Activated naive CD4-positive, alpha-beta T cell treated with anti-CD3 and anti-CD28 coated beads, Interleukin-2, amount 50 U/mL, for 72 hours (primary cell): Measurements from ENCODE around the gene GALNT10. TPM values are rescaled to one million over a fixed set of nuclear protein-coding genes. Genes with fewer than 3 reads are reported as not detected.

ENCODE experiments used
- ATAC-seq, 2 donors: fragments of 150-1000 bp; cut with Tn5 transposase; 2 replicates each; pipeline ENCODE4 v1.10.0; 2021; ENCODE audit warnings: mild to moderate bottlenecking in 2 of 2, moderate library complexity in 2 of 2
- DNase-seq, 2 donors: peaks; one replicate each; pipeline ENCODE4 v3.0.0; 2021 to 2022; ENCODE audit warnings: low spot score in 2 of 2
- H3K27ac Mint-ChIP-seq, 2 donors: one replicate each; pipeline ENCODE4 v1.8.0; 2022; ENCODE audit warnings: mild to moderate bottlenecking in 2 of 2, mixed read lengths in 2 of 2
- H3K36me3 Mint-ChIP-seq, 2 donors: one replicate each; pipeline ENCODE4 v1.8.0; 2022; ENCODE audit warnings: mixed read lengths in 2 of 2
- H3K9me3 Mint-ChIP-seq, 2 donors: one replicate each; pipeline ENCODE4 v1.8.0; 2022; ENCODE audit warnings: mixed read lengths in 2 of 2
- total RNA-seq, 2 donors: library from RNA; stranded (reverse); gene quantifications; one replicate each; pipeline ENCODE4 v1.2.3, GENCODE V29; 2022

GALNT10 gene
- total RNA-seq, 2 donors from 2014 or later = 22.9 to 66.2 TPM

- Mint-ChIP-seq H3K9me3 (no peaks in the 10 kb centered on the region), H3K36me3 (peaks cover 15 to 24% of the 10 kb centered on the region in 2 donors), H3K27ac (no peak overlapping the region)
- DNase-seq (no peak), ATAC-seq (no peak)
Observed at GRCh38 chr5:154260224-154260927, 69.8 kb downstream of the GALNT10 start.

- Mint-ChIP-seq H3K27ac (no peak overlapping the region), H3K36me3 (peaks cover 15 to 24% of the 10 kb centered on the region in 2 donors), H3K9me3 (no peaks in the 10 kb centered on the region)
- DNase-seq (no peak), ATAC-seq (no peak)
Observed at GRCh38 chr5:154262342-154262741, 71.8 kb downstream of the GALNT10 start.

GRCh38 chr5:154264549-154265196 is 74.1 kb downstream of the GALNT10 start:
- H3K9me3 Mint-ChIP-seq = no peaks in the 10 kb centered on the region
- ATAC-seq = no peak
- peaks cover 15 to 18% of the 10 kb centered on the region in 2 donors for H3K36me3 Mint-ChIP-seq
- no peak overlapping the region for H3K27ac Mint-ChIP-seq
- no peak for DNase-seq

- no peak for DNase-seq
- Mint-ChIP-seq H3K36me3 (peaks cover 15 to 18% of the 10 kb centered on the region in 2 donors), H3K9me3 (no peaks in the 10 kb centered on the region), H3K27ac (no peak overlapping the region)
- no peak for ATAC-seq
Observed at GRCh38 chr5:154265197-154265773, 74.8 kb downstream of the GALNT10 start.

- no peaks in the 10 kb centered on the region for H3K9me3 Mint-ChIP-seq
- DNase-seq (no peak), ATAC-seq (no peak)
- no peak overlapping the region for H3K27ac Mint-ChIP-seq
- H3K36me3 Mint-ChIP-seq = peaks cover 1 to 11% of the 10 kb centered on the region in 2 donors
Observed at GRCh38 chr5:154267516-154267915, 77.0 kb downstream of the GALNT10 start.

- Mint-ChIP-seq H3K9me3 (no peaks in the 10 kb centered on the region), H3K36me3 (peaks cover 0 to 6% of the 10 kb centered on the region in 2 donors), H3K27ac (no peak overlapping the region)
- DNase-seq (no peak), ATAC-seq (no peak)
Observed at GRCh38 chr5:154268073-154268472, 77.5 kb downstream of the GALNT10 start.

GRCh38 chr5:154269414-154269813 is 78.9 kb downstream of the GALNT10 start:
- no peak for ATAC-seq
- DNase-seq = no peak
- Mint-ChIP-seq H3K36me3 (no peaks in the 10 kb centered on the region), H3K27ac (peak overlapping the region in 1 of 2 donors; percentile 7), H3K9me3 (no peaks in the 10 kb centered on the region)

GRCh38 chr5:154271466-154271865 is 80.9 kb downstream of the GALNT10 start:
- ATAC-seq (no peak), DNase-seq (no peak)
- Mint-ChIP-seq H3K27ac (no peak overlapping the region), H3K36me3 (no peaks in the 10 kb centered on the region), H3K9me3 (no peaks in the 10 kb centered on the region)

GRCh38 chr5:154271936-154272514 is 81.5 kb downstream of the GALNT10 start:
- DNase-seq = no peak
- Mint-ChIP-seq H3K36me3 (no peaks in the 10 kb centered on the region), H3K27ac (no peak overlapping the region), H3K9me3 (no peaks in the 10 kb centered on the region)
- no peak for ATAC-seq

GRCh38 chr5:154273028-154273617 is 82.6 kb downstream of the GALNT10 start:
- Mint-ChIP-seq H3K9me3 (no peaks in the 10 kb centered on the region), H3K27ac (peak overlapping the region in 1 of 2 donors; percentile 82), H3K36me3 (peaks cover 0 to 5% of the 10 kb centered on the region in 2 donors)
- ATAC-seq (peak in 1 of 2 donors; percentile 40), DNase-seq (no peak)

GRCh38 chr5:154273963-154274827 is 83.7 kb downstream of the GALNT10 start:
- peak overlapping the region in 1 of 2 donors; percentile 16 for H3K27ac Mint-ChIP-seq
- H3K9me3 Mint-ChIP-seq = no peaks in the 10 kb centered on the region
- ATAC-seq (no peak), DNase-seq (no peak)
- H3K36me3 Mint-ChIP-seq = peaks cover 0 to 6% of the 10 kb centered on the region in 2 donors

- Mint-ChIP-seq H3K36me3 (peaks cover 0 to 6% of the 10 kb centered on the region in 2 donors), H3K27ac (no peak overlapping the region), H3K9me3 (no peaks in the 10 kb centered on the region)
- DNase-seq (no peak), ATAC-seq (no peak)
Observed at GRCh38 chr5:154274828-154275185, 84.3 kb downstream of the GALNT10 start.

GRCh38 chr5:154275566-154275965 is 85.0 kb downstream of the GALNT10 start:
- no peak overlapping the region for H3K27ac Mint-ChIP-seq
- H3K36me3 Mint-ChIP-seq = peaks cover 0 to 6% of the 10 kb centered on the region in 2 donors
- H3K9me3 Mint-ChIP-seq = no peaks in the 10 kb centered on the region
- DNase-seq (no peak), ATAC-seq (no peak)

- Mint-ChIP-seq H3K27ac (peak overlapping the region; percentile 25 to 33), H3K36me3 (peaks cover 0 to 6% of the 10 kb centered on the region in 2 donors), H3K9me3 (no peaks in the 10 kb centered on the region)
- DNase-seq (no peak), ATAC-seq (peak in 1 of 2 donors; percentile 61)
Observed at GRCh38 chr5:154276261-154276972, 85.9 kb downstream of the GALNT10 start.

GRCh38 chr5:154276973-154277331 is 86.4 kb downstream of the GALNT10 start:
- DNase-seq = no peak
- H3K36me3 Mint-ChIP-seq = peaks cover 0 to 6% of the 10 kb centered on the region in 2 donors
- peak overlapping the region in 1 of 2 donors; percentile 33 for H3K27ac Mint-ChIP-seq
- no peaks in the 10 kb centered on the region for H3K9me3 Mint-ChIP-seq
- ATAC-seq = peak in 1 of 2 donors; percentile 30

- H3K9me3 Mint-ChIP-seq = no peaks in the 10 kb centered on the region
- ATAC-seq = no peak
- H3K27ac Mint-ChIP-seq = no peak overlapping the region
- peaks cover 0 to 6% of the 10 kb centered on the region in 2 donors for H3K36me3 Mint-ChIP-seq
- no peak for DNase-seq
Observed at GRCh38 chr5:154277499-154277898, 87.0 kb downstream of the GALNT10 start.
